HepG2 (cell line): ENCODE measurements around the gene FOXR1. TPM values are rescaled to one million over a fixed set of nuclear protein-coding genes. Genes with fewer than 3 reads are reported as not detected.

Experiments
- ATAC-seq: fragments of 200-7000 bp; cut with Tn5 transposase; 3 replicates; pipeline ENCODE4 v1.9.1; 2020; ENCODE audit warnings: mild to moderate bottlenecking, moderate library complexity
- BruUV-seq: library from RNA; stranded (reverse); fragments of 400-500 nt; replicated peaks from 2 replicates; lab custom pipeline; 2021; lab: Mats Ljungman, UMichigan
- CTCF ChIA-PET: fragments of 300-600 bp; formaldehyde crosslinking; extraction: SDS; loops from one replicate; lab custom pipeline; 2021; ENCODE audit warnings: low total read pairs, inconsistent platforms, low intra/inter-chr PET ratio; lab: Yijun Ruan, JAX
- POLR2A ChIA-PET: fragments of 350-600 bp; sonication (Branson Sonifier 250); formaldehyde crosslinking; loops from one replicate; lab custom pipeline; 2020; ENCODE audit warnings: antibody characterized with exemption, inconsistent platforms; lab: Yijun Ruan, JAX
- DNase-seq: peaks from one replicate; pipeline ENCODE4 v3.0.0-alpha.2; 2015; ENCODE audit warnings: low spot score
- FAIRE-seq: peaks from 3 replicates; lab custom pipeline; 2011; peaks lifted over from hg19 to GRCh38; lab: Jason Lieb, UNC
- H2AFZ ChIP-seq: one replicate; pipeline ENCODE4 v1.6.1; 2011; ENCODE audit warnings: low read length, inconsistent platforms
- H3K27ac ChIP-seq: fragments of 300-600 bp; 3 replicates; pipeline ENCODE4 v1.8.0; 2011; ENCODE audit warnings: mixed run types, mild to moderate bottlenecking, mixed read lengths, low read length, inconsistent platforms; ENCODE audit not compliant: insufficient read depth; ENCODE audit errors: extremely low read length
- H3K27me3 ChIP-seq, 2 experiments: fragments of 200-600 bp in 1 of 2; 2 replicates in 1 of 2; 3 replicates in 1 of 2; pipeline versions ENCODE4 v1.6.0 to v1.8.0; 2011; ENCODE audit warnings: low read length in 2 of 2, mild to moderate bottlenecking in 2 of 2, moderate library complexity in 2 of 2, inconsistent platforms in 1 of 2; ENCODE audit not compliant: insufficient read depth in 2 of 2, control insufficient read depth in 1 of 2
- H3K36me3 ChIP-seq, 2 experiments: fragments of 200-600 bp in 1 of 2; replicated peaks in 1 of 2; 2 replicates in 1 of 2; 3 replicates in 1 of 2; pipeline versions ENCODE4 v1.5.1 to v1.8.0; 2011; ENCODE audit warnings: low read length in 2 of 2, inconsistent platforms in 1 of 2; ENCODE audit not compliant: insufficient read depth in 2 of 2, control insufficient read depth in 1 of 2
- H3K4me1 ChIP-seq: 2 replicates; pipeline ENCODE4 v1.5.1; 2012; ENCODE audit warnings: low read length, inconsistent platforms; ENCODE audit not compliant: insufficient read depth
- H3K4me2 ChIP-seq: 2 replicates; pipeline ENCODE4 v1.6.0; 2011; ENCODE audit warnings: low read depth, low read length, inconsistent platforms
- H3K4me3 ChIP-seq, 3 experiments: fragments of 200-600 bp in 1 of 3; sonication (generic), shearing (Covaris generic) in 1 of 3; replicated peaks in 1 of 3; 2 replicates each; pipeline ENCODE4 v1.5.1; 2011 to 2016; ENCODE audit warnings: low read length in 3 of 3, inconsistent platforms in 2 of 3, low read depth in 2 of 3, mild to moderate bottlenecking in 2 of 3, control low read depth in 1 of 3, mixed read lengths in 1 of 3; ENCODE audit not compliant: insufficient read depth in 1 of 3
- H3K79me2 ChIP-seq: one replicate; pipeline ENCODE4 v1.6.1; 2011; ENCODE audit warnings: low read length, inconsistent platforms; ENCODE audit not compliant: insufficient read depth
- H3K9ac ChIP-seq: 2 replicates; pipeline ENCODE4 v1.6.0; 2011; ENCODE audit warnings: mild to moderate bottlenecking, low read depth, low read length, inconsistent platforms; ENCODE audit not compliant: insufficient read depth
- H3K9me3 ChIP-seq: 2 replicates; pipeline ENCODE4 v1.5.1; 2012; ENCODE audit warnings: mild to moderate bottlenecking, low read length
- H4K20me1 ChIP-seq: 2 replicates; pipeline ENCODE4 v1.6.0; 2011; ENCODE audit warnings: inconsistent platforms, mild to moderate bottlenecking, low read length, moderate library complexity; ENCODE audit not compliant: insufficient read depth
- BRF2 ChIP-seq: sonication (generic); formaldehyde crosslinking; IDR thresholded peaks from 2 replicates; pipeline ENCODE4 v1.8.1; 2022; ENCODE audit warnings: mild to moderate bottlenecking, missing genetic modification reagents
- CEBPG ChIP-seq: IDR thresholded peaks from 2 replicates; pipeline ENCODE4 v1.6.1; 2016
- HNRNPUL1 ChIP-seq: fragments of 200-400 bp; formaldehyde crosslinking; IDR thresholded peaks from 2 replicates; pipeline ENCODE4 v1.6.1; 2017; ENCODE audit warnings: low read depth, mild to moderate bottlenecking, low read length, moderate library complexity
- LRRFIP1 ChIP-seq: sonication (generic); formaldehyde crosslinking; conservative IDR thresholded peaks from 2 replicates; pipeline ENCODE4 v1.4.0; 2020; ENCODE audit warnings: missing genetic modification reagents
- NFRKB ChIP-seq: fragments of 450-650 bp; IDR thresholded peaks from 2 replicates; pipeline ENCODE4 v1.6.1; 2017
- RAD21 ChIP-seq: fragments of 450-650 bp; formaldehyde crosslinking; IDR thresholded peaks from 2 replicates; pipeline ENCODE4 v1.5.0; 2020; ENCODE audit warnings: mild to moderate bottlenecking
- RFX3 ChIP-seq: IDR thresholded peaks from 2 replicates; pipeline ENCODE4 v1.6.1; 2016; ENCODE audit warnings: missing biosample characterization, missing genetic modification reagents
- SRSF9 ChIP-seq: fragments of 200-400 bp; formaldehyde crosslinking; IDR thresholded peaks from 2 replicates; pipeline ENCODE4 v1.6.1; 2018; ENCODE audit warnings: borderline replicate concordance, mild to moderate bottlenecking, low read depth, low read length; ENCODE audit not compliant: insufficient read depth, poor library complexity, severe bottlenecking
- ZSCAN29 ChIP-seq: sonication (generic); formaldehyde crosslinking; conservative IDR thresholded peaks from 2 replicates; pipeline ENCODE4 v1.4.0; 2020; ENCODE audit warnings: mild to moderate bottlenecking, missing genetic modification reagents
- WGBS: methylation state at CpG from one replicate; pipeline ENCODE4 v1.1.6; 2017; ENCODE audit warnings: low lambda C conversion rate; 5-methylcytosine and 5-hydroxymethylcytosine counted together
- in situ Hi-C: cut with HindIII; loops from 2 replicates; pipeline ENCODE4 v1.10.0; 2017; ENCODE audit warnings: low pct_unique_long_range_greater_than_20kb; ENCODE audit not compliant: extremely low pct_ligation_motif_present
- intact Hi-C: fragments of 100-400 bp; cut with micrococcal nuclease; formaldehyde crosslinking; loops from one replicate; pipeline ENCODE4 v1.10.0; 2022; ENCODE audit not compliant: unreplicated experiment
- polyA plus RNA-seq, 8 experiments: library from polyadenylated mRNA; depleted of rRNA in 3 of 8; stranded (reverse) in 7 of 8; unstranded in 1 of 8; fragments of >200 nt; fragmentation: Illumina TruSeq in 4 of 8; extraction: Trizol in 4 of 8; gene quantifications; 2 replicates each; pipeline versions ENCODE4 v1.2.1 to v1.2.3, GENCODE V29; 2011 to 2016; ENCODE audit warnings: low read depth in 4 of 8, missing spikeins in 1 of 8, mixed read lengths in 1 of 8; ENCODE audit not compliant: insufficient read depth in 1 of 8
- total RNA-seq, 5 experiments: library from RNA; depleted of rRNA; stranded (reverse); fragments of >200 nt; fragmentation: Illumina TruSeq; extraction: Trizol; gene quantifications; 2 replicates each; pipeline ENCODE4 v1.2.3, GENCODE V29; 2016; ENCODE audit warnings: low read depth in 1 of 5
- TF ChIP-seq, protein P1 (sequence below), 2 experiments: sonication (generic) in 1 of 2; formaldehyde crosslinking in 1 of 2; IDR thresholded peaks; 2 replicates each; pipeline versions ENCODE4 v1.4.0 to v1.6.1; 2018 to 2020; ENCODE audit warnings: missing genetic modification reagents in 2 of 2, borderline replicate concordance in 1 of 2, low read depth in 1 of 2, mild to moderate bottlenecking in 1 of 2, missing biosample characterization in 1 of 2

Gene FOXR1
- total and polyA plus RNA-seq, 2 of the 13 experiments (the other 11 are each of a cell fraction or from before 2014, with no cell fraction given), result not detected

DNA sequence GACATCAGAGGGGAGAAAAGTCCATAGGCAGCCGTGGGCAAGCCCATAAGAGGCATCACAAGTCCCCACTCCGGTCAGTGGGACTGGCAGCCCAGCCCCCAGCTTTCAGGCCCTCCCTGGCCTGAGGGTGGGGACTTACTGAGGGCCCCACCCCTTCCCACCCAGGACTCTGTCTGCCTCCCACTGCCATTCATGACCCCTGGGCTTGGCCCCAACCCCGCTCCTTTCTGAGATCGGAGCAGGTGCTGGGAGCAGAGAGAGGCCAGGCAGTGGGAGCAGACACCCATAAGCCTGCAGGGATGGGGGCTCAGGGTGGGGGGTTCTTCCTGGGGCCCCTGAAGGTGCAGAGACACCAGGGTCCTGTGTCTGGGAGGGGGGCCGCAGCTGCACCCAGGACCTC is 10.4 kb upstream of the FOXR1 start:
- Histone ChIP-seq H3K36me3 (no peaks in the 10 kb centered on the region), H3K27me3 (peaks cover 2 to 44% of the 10 kb centered on the region in 2 experiments; a peak in 4 of 5 replicates), H4K20me1 (no peaks in the 10 kb centered on the region), H3K4me3 (peak overlapping the region in 1 of 3 experiments; percentile 54; a peak in 1 of 6 replicates)
- ATAC-seq (peak; percentile 6; the same call in 1 of the 3 replicates), FAIRE-seq (no peak), DNase-seq (no peak)
- intact Hi-C loops (no loop called here), in situ Hi-C loops (no loop called here)
- BruUV-seq, result no TSS peak
- TF ChIP-seq BRF2 (no peak), RAD21 (CRISPR knock-in tag) (no peak), LRRFIP1 (no peak), RFX3 (CRISPR knock-in tag) (no peak), SRSF9 (no peak), CEBPG (CRISPR knock-in tag) (no peak), HNRNPUL1 (no peak), ZSCAN29 (no peak), NFRKB (no peak)
- TF ChIP-seq, protein P1, sequence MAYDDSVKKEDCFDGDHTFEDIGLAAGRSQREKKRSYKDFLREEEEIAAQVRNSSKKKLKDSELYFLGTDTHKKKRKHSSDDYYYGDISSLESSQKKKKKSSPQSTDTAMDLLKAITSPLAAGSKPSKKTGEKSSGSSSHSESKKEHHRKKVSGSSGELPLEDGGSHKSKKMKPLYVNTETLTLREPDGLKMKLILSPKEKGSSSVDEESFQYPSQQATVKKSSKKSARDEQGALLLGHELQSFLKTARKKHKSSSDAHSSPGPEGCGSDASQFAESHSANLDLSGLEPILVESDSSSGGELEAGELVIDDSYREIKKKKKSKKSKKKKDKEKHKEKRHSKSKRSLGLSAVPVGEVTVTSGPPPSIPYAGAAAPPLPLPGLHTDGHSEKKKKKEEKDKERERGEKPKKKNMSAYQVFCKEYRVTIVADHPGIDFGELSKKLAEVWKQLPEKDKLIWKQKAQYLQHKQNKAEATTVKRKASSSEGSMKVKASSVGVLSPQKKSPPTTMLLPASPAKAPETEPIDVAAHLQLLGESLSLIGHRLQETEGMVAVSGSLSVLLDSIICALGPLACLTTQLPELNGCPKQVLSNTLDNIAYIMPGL (CRISPR knock-in tag; IDR thresholded peaks at IDR 0.05; ENCODE audit: borderline replicate concordance in 1 of 2, low read depth in 1 of 2), result no peak
- TF ChIP-seq, all 625 proteins: peak for 0
- no peak overlapping the region for H3K27ac ChIP-seq
- peak overlapping the region; percentile 75 for H3K4me2 ChIP-seq
- WGBS, result 8% methylated on average over 4 of the region's 5 CpGs
- H3K79me2 ChIP-seq, result no peaks in the 10 kb centered on the region
- H3K9ac ChIP-seq, result no peak overlapping the region
- H3K4me1 ChIP-seq, result no peaks in the 10 kb centered on the region; the same call in 1 of the 2 replicates
- H2AFZ ChIP-seq, result no peak overlapping the region
- H3K9me3 ChIP-seq, result no peaks in the 10 kb centered on the region
- POLR2A ChIA-PET, result no interaction called here
- CTCF ChIA-PET, result no interaction called here
